Glutamatergic neuron (in vitro differentiated cells): ENCODE data around the gene TSPYL6. TPM values are rescaled to one million over a fixed set of nuclear protein-coding genes. Genes with fewer than 3 reads are reported as not detected.
"Not testable (repeated sequence)": the region's sequence is repeated elsewhere in the genome, so short reads cannot be mapped to it uniquely, and the experiment has no call there.

Source experiments
- DNase-seq: peaks from one replicate; pipeline ENCODE4 v3.0.0; 2022
- H3K27ac Mint-ChIP-seq: one replicate; pipeline ENCODE4 v1.8.0; 2020; ENCODE audit warnings: mild to moderate bottlenecking, mixed read lengths, inconsistent platforms; ENCODE audit not compliant: unreplicated experiment
- H3K27me3 Mint-ChIP-seq: one replicate; pipeline ENCODE4 v1.8.0; 2020; ENCODE audit warnings: mild to moderate bottlenecking, moderate library complexity, mixed read lengths, inconsistent platforms; ENCODE audit not compliant: unreplicated experiment
- H3K36me3 Mint-ChIP-seq: one replicate; pipeline ENCODE4 v1.8.0; 2020; ENCODE audit warnings: mild to moderate bottlenecking, mixed read lengths, inconsistent platforms; ENCODE audit not compliant: unreplicated experiment
- H3K4me1 Mint-ChIP-seq: one replicate; pipeline ENCODE4 v1.8.0; 2020; ENCODE audit warnings: mild to moderate bottlenecking, low read depth, mixed read lengths, inconsistent platforms; ENCODE audit not compliant: unreplicated experiment
- H3K4me3 Mint-ChIP-seq: one replicate; pipeline ENCODE4 v1.8.0; 2020; ENCODE audit warnings: mild to moderate bottlenecking, mixed read lengths, inconsistent platforms; ENCODE audit not compliant: unreplicated experiment
- H3K9me3 Mint-ChIP-seq: one replicate; pipeline ENCODE4 v1.8.0; 2020; ENCODE audit warnings: mild to moderate bottlenecking, moderate library complexity, mixed read lengths, inconsistent platforms; ENCODE audit not compliant: unreplicated experiment
- CTCF ChIP-seq: fragments of 200-600 bp; sonication (generic); IDR thresholded peaks from one replicate; pipeline ENCODE4 v1.5.0; 2021; ENCODE audit not compliant: partially characterized antibody, unreplicated experiment
- total RNA-seq: library from RNA; stranded (reverse); fragmentation: NEBNext Ultra II Directional; extraction: Animal tissue kit (Norgen Biotek cat#: 25700); gene quantifications from one replicate; pipeline ENCODE4 v1.2.1, GENCODE V29; 2021; ENCODE audit not compliant: unreplicated experiment

The TSPYL6 gene
- total RNA-seq, 1 donor from 2014 or later = 0.27 TPM

GRCh38 chr2:54267577-54267976 is 11.5 kb upstream of the TSPYL6 start:
- H3K27ac Mint-ChIP-seq = no peak overlapping the region
- peaks cover 2% of the 10 kb centered on the region for H3K27me3 Mint-ChIP-seq
- DNase-seq = no peak
- TF ChIP-seq CTCF = no peak
- no peaks in the 10 kb centered on the region for H3K4me1 Mint-ChIP-seq
- H3K9me3 Mint-ChIP-seq = no peaks in the 10 kb centered on the region
- H3K4me3 Mint-ChIP-seq = no peak overlapping the region
- peaks cover 19% of the 10 kb centered on the region for H3K36me3 Mint-ChIP-seq

- H3K4me1 Mint-ChIP-seq, H3K9me3 Mint-ChIP-seq: not testable (repeated sequence)
Measured at GRCh38 chr2:54265081-54265480, 9.1 kb upstream of the TSPYL6 start.

DNA sequence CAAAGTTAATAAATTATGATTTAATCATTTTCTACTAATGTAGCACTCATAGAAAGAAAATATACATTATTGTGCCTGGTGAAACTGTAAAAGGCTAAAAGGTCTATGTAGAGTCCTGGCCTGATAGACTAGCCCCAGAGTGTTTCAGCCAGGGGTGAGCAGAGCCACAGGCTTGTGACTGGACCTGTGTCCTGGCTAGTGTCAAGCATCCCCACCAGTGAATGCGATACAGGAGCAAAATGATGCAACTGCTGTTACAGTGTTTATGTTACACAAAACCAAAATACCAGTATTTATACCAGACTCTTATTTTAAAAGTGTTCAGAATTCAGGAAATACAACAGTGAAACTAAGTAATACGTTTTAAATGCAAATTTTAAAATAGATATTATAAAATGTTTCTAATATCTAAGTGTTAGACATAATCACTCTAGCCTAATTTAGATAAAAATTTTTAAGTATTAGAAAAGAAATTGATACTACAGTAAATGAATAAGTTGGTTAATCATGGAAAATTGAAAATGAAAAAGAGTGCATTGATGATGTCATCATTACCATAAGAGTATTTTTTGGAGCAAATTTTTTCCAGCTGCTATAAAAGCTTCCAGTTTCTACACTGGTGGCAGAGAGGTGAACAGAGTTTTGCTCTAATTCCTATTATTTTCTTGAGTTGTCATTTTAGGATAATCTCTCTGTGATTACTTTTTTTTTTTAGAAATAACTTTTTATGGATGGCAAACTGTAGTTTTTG is 6.2 kb upstream of the TSPYL6 start:
- TF ChIP-seq CTCF = no peak
- H3K36me3 Mint-ChIP-seq = peaks cover 19% of the 10 kb centered on the region
- H3K27ac Mint-ChIP-seq = no peak overlapping the region
- peaks cover 2% of the 10 kb centered on the region for H3K9me3 Mint-ChIP-seq
- peaks cover 2% of the 10 kb centered on the region for H3K27me3 Mint-ChIP-seq
- H3K4me1 Mint-ChIP-seq = no peaks in the 10 kb centered on the region
- DNase-seq = no peak
- no peak overlapping the region for H3K4me3 Mint-ChIP-seq

More at GRCh38 chr2:54265081-54265480, 9.1 kb upstream of the TSPYL6 start:
- H3K36me3 Mint-ChIP-seq = peaks cover 19% of the 10 kb centered on the region
- not testable (repeated sequence) for DNase-seq, H3K27ac Mint-ChIP-seq, H3K4me3 Mint-ChIP-seq, H3K27me3 Mint-ChIP-seq

DNA sequence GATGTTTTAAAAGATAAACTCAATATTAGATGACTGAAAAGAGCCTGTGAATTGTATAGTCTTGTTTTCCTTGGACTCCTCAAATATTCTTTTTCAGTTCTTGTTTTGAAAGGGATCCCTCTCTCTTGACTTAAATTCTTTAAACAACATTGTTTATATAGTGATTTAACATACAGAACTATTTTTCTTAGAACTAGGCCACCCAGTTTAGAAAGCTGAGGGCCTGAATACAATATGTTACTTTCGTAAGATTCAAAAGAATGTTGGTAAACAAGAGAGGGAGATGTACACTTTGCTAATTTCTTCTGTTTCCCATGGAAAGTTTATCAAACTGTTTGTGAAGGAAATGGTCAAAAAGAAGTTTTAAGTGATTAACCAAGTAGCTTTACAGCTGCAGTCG is 5.5 kb upstream of the TSPYL6 start:
- DNase-seq = no peak
- Mint-ChIP-seq H3K36me3 (peaks cover 19% of the 10 kb centered on the region), H3K4me1 (no peaks in the 10 kb centered on the region), H3K9me3 (peaks cover 2% of the 10 kb centered on the region), H3K27me3 (peaks cover 2% of the 10 kb centered on the region), H3K4me3 (no peak overlapping the region), H3K27ac (no peak overlapping the region)
- TF ChIP-seq CTCF = no peak

- H3K9me3 Mint-ChIP-seq = peaks cover 2% of the 10 kb centered on the region
- DNase-seq = no peak
- peaks cover 2% of the 10 kb centered on the region for H3K27me3 Mint-ChIP-seq
- H3K27ac Mint-ChIP-seq = no peak overlapping the region
- H3K36me3 Mint-ChIP-seq = peaks cover 13% of the 10 kb centered on the region
- no peak overlapping the region for H3K4me3 Mint-ChIP-seq
- no peaks in the 10 kb centered on the region for H3K4me1 Mint-ChIP-seq
- no peak for TF ChIP-seq CTCF
Measured at GRCh38 chr2:54260241-54260595, 4.2 kb upstream of the TSPYL6 start.
